ENCODE measurements around the gene PLK2.

GRCh38 chr5:58469896-58470295, 10.0 kb upstream of the PLK2 start:
- no peak for TF ChIP-seq CTCF (IDR thresholded peaks at IDR 0.05; ENCODE audit: poor library complexity)
- TF ChIP-seq EZH2phosphoT487 (IDR thresholded peaks at IDR 0.05; ENCODE audit: low read depth, severe bottlenecking, unreplicated experiment), result no peak

All from hepatocyte (in vitro differentiated cells).